ENCODE data around the gene UBE2G1. TPM values are rescaled to one million over a fixed set of nuclear protein-coding genes. Genes with fewer than 3 reads are reported as not detected.
"Not testable (repeated sequence)": the region's sequence is repeated elsewhere in the genome, so short reads cannot be mapped to it uniquely, and the experiment has no call there.

UBE2G1 gene
- total RNA-seq, 1 experiment from 2014 or later = 23.6 TPM

DNA sequence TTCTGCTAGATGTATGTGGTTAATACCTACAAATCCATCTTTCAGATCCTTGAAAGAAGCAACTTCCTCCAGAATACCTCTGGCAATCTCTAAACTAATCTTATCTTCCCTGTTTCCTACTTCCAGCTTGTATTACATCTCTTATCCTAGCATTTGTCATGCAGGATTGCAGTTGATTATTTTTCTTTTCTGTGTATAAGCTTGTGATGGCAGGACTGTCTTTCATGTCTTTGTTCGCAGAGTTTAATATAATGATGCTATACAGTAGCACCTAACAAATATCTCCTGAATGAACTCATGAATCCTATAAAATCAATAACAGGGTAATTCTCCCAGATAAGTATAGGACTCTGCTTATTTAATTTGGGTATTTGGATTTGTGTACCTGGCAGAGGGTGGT is 12.2 kb upstream of the UBE2G1 start:
- in situ Hi-C loops (cut with HindIII; ENCODE audit: low pct_unique_long_range_greater_than_20kb, low sequenced_read_pairs) = no loop called here
- DNase-seq (ENCODE audit: low read depth) = no peak

DNA sequence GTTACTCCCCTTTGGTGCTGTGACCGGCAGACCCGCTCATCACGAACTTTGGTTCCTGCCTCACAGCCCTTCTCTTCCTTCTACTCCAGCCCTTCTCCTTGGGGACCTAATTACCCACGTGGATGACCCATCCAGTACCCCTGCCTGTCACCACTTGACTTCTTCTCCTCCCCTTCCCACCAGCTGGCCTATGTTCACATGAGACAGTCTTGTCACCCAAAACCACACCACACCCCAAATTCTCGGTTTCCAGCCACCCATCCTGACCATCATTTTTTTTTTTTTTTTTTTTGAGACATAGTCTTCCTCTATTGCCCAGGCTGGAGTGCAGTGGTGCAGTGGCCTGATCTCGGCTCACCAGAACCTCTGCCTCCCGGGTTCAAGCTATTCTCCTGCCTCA is 10.8 kb upstream of the UBE2G1 start:
- in situ Hi-C loops (cut with HindIII; ENCODE audit: low pct_unique_long_range_greater_than_20kb, low sequenced_read_pairs); DNase-seq (ENCODE audit: low read depth): not testable (repeated sequence)

DNA sequence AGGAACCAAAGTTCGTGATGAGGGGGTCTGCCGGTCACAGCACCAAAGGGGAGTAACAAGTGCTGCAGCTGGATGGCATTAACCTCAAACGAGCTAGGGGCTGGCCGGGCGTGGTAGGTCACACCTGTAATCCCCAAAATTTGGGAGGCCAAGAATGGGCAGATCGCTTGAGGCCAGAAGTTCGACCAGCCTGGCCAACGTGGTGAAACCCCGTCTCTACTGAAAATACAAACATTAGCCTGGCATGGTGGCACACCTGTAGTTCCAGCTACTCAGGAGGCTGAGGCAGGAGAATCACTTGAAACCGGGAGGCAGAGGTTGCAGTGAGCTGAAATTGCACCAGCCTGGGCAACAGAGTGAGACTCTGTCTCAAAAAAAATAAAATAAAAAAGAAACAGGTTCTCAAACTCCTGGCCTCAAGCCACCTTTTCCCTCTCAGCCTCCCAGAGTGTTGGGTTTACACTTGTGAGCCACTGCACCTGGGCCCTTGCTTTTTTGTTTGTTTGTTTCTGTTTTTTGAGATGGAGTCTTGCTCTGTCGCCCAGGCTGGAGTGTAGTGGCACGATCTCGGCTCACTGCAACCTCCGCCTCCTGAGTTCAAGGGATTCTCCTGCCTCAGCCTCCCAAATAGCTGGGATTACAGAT is 9.4 kb upstream of the UBE2G1 start:
- DNase-seq (ENCODE audit: low read depth); in situ Hi-C loops (cut with HindIII; ENCODE audit: low pct_unique_long_range_greater_than_20kb, low sequenced_read_pairs): not testable (repeated sequence)

DNA sequence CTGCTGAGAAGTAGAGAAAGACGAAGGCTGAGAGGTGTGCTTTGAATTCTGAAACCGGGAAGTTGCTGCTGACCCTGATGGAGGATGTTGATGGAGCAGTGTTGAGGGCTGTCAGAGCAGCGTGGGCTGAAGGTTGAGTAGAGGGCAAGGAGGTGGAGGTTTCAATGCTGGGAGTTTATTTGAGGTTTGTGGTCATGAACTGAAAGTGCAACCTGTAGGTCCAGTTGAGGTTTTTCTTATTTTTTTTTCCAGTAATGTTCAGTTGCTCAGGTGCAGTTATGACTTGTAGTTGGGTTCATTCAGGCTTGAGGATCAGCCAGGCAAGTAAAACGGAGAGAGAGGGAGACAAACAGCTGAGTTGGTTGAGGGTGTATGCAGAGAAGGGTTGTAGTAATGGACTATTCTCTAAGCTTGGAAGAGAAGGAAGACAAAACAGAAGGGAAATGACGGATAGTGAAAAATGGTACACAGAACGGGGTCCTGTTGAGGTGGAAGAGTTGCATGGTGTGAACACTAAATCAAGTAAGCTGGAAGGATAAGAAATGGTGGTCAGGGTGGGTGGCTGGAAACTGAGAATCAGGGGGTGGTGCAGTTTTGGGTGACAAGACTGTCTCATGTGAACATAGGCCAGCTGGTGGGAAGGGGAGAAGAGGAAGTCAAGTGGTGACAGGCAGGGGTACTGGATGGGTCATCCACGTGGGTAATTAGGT is 8.7 kb upstream of the UBE2G1 start:
- in situ Hi-C loops (cut with HindIII; ENCODE audit: low pct_unique_long_range_greater_than_20kb, low sequenced_read_pairs) = no loop called here
- no peak for DNase-seq (ENCODE audit: low read depth)

DNA sequence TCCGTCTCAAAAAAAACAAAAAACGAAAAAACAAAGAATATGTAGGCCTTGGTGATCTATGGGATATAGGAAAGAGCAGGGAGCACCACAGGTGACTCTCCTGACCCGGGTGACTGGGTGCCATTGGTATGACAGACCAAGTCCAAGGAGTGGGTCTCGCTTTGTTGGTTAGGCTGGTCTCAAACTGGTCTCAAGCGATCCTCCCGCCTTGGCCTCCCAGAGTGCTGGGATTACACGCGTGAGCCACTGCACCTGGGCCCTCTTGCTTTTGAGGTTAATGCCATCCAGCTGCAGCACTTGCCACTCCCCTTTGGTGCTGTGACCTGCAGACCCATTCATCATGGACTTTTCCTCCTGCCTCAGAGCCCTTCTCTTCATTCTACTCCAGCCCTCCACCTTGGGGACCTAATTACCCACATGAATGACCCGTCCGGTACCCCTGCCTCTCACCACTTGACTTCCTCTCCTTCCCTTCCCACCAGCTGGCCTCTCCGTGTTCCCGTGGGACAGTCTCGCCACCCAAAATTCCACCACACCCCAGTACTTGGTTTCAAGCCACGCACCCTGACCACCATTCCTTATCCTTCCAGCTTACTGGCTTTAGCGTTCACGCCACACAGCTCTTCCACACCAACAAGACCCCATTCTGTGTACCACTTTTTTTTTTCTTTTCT is 3.2 kb upstream of the UBE2G1 start:
- no peak for DNase-seq (ENCODE audit: low read depth)
- in situ Hi-C loops (cut with HindIII; ENCODE audit: low pct_unique_long_range_greater_than_20kb, low sequenced_read_pairs) = no loop called here

DNA sequence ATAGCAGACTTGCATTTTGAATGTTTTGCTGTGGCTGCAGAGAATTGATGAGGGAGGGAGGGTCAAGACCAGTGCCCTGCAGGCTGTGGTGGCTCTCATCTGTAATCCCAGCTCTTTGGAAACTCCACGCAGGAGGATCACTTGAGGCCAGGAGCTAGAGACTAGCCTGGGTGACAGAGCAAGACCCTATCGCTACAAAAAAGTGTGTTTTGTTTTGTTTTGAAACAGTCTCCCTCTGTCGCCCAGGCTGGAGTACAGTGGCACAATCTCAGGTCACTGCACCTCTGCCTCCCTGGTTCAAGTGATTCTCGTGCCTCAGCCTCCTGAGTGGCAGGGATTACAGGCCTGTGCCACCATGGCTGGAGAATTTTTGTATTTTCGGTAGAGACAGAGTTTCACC is 1.9 kb upstream of the UBE2G1 start:
- in situ Hi-C loops (cut with HindIII; ENCODE audit: low pct_unique_long_range_greater_than_20kb, low sequenced_read_pairs) = no loop called here
- no peak for DNase-seq (ENCODE audit: low read depth)

DNA sequence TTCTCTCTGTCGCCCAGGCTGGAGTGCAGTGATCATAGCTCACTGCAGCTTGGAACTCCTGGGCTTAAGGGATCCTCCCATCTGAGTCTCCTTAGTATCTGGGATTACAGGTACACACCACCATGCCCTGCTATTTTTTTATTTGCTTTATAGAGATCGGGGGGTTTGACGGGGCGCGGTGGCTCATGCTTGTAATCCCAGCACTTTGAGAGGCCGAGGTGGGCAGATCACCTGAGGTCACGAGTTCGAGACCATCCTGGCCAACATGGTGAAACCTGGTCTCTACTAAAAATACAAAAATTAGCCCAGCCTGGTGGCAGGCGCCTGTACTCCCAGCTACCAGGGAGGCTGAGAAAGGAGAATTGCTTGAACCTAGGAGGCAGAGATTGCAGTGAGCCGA is 702 bp upstream of the UBE2G1 start:
- in situ Hi-C loops (cut with HindIII; ENCODE audit: low pct_unique_long_range_greater_than_20kb, low sequenced_read_pairs); DNase-seq (ENCODE audit: low read depth): not testable (repeated sequence)

DNA sequence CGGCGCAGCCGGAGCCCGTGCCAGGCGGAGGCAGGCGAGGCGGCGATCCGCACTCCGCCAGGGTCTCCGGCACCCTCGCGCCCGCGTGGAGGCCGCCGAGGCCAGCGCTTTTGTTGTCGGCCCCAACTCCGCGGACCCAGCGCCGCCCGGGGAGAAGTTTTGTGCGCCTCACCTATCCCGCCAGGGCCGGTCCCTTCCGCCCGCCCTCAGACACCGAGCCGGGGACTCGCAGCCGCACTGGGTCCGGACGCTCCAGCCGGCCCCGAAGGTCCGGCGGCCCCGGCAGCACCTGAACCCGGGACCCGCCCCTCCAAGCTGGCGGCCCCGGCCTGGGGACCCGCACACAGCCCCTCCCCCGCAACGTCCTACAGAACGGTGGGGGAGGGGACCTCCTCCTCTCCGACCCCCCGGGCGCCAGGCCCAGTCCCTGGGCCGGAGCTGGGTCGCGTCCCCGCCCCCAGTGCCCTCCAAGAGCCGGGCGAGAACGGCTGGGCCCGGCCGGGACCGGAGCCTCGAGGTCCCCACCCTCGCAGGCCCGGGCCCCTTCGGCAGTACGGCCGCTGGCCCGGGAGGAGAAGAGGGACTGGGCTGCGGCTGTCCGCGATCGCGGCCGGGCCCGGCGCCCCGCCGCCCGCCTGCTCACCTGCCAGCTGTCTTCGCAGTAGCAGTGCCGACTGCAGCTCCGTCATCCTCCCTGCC is 698 bp downstream of the UBE2G1 start:
- in situ Hi-C loops (cut with HindIII; ENCODE audit: low pct_unique_long_range_greater_than_20kb, low sequenced_read_pairs) = no loop called here

DNA sequence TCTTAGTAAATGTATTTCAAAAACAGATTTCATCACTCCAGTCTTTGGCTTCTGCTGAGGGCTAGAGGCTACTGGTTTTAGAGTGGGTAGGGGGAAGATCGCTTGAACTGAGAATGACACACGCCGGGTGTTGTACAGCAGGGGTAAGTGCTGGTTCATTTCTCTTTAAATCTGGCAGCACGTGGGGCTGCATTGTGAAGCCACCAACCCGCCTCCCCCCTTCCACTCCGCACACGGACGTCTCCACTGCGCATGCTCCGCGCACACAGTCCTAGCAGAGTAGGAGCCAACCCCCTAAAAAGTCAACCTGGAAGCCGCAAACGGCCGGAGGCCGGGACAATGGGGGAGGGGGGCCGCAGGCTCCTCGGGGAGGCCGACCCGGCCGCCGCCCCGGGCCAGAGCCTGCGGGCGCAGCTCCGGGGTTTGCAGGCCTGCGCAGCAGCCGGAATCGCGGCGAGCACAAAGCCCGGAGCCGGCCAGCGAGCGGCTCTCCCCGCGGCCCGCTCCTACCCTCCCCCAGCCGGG is 1.3 kb downstream of the UBE2G1 start:
- peak; percentile 91 for DNase-seq (ENCODE audit: low read depth)
- in situ Hi-C loops (cut with HindIII; ENCODE audit: low pct_unique_long_range_greater_than_20kb, low sequenced_read_pairs) = no loop called here

More for the DNA sequence above, 698 bp downstream of the UBE2G1 start:
- DNase-seq (ENCODE audit: low read depth) = no peak

DNA sequence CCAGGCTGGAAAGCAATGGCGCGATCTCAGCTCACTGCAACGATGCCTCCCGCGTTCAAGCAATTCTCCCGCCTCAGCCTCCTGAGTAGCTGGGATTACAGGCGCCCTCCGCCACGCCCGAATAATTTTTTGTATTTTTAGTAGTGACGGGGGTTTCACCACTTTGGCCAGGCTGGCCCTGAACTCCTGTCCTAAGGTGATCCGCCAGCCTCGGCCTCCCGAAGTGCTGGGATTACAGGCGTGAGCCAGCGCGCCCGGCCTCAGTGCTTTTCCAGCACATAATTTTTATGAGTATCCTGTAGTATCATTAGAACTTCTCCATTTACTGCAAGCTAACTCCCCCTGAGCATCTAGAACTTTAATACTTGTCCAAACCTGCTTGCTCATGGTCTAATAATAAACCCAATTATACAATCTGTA is 1.8 kb downstream of the UBE2G1 start:
- DNase-seq (ENCODE audit: low read depth) = no peak
- in situ Hi-C loops (cut with HindIII; ENCODE audit: low pct_unique_long_range_greater_than_20kb, low sequenced_read_pairs) = no loop called here

DNA sequence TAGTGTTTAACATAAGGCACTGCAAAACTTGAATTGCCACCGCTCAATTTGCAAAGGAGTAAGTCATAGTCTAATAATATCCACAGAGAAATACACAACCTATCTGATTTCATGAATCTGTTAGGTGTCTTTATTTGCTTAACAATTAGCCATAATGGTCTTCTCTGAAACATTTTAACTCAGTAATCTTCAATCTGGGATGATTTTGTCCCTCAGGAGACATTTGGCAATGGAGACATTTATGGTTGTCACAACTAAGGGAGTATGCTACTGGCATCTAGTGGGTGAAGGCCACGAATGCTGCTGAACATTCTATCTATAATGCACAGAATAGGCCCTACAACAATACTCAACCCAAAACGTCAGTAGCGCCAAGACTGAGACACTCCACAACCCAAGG is 4.3 kb downstream of the UBE2G1 start:
- peak; percentile 10 for DNase-seq (ENCODE audit: low read depth)
- in situ Hi-C loops (cut with HindIII; ENCODE audit: low pct_unique_long_range_greater_than_20kb, low sequenced_read_pairs) = no loop called here

DNA sequence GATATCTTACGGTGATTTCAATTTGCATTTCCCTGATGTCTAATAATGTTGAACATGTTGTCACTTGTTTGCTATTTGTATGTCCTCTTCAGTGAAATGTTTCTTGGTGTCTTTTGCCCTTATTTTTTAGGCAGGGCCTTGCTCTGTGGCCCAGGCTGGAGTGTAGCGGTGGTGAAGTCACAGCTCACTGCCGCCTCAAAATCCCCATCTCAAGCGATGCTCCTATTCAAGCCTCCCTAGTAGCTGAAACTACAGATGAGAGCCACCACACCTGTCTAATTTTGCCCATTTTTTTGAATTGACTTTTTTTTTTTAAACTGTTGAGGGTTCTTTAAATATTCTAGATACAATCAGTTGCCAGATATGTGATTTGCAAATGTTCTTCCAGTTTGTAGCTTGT is 8.3 kb downstream of the UBE2G1 start:
- in situ Hi-C loops (cut with HindIII; ENCODE audit: low pct_unique_long_range_greater_than_20kb, low sequenced_read_pairs) = no loop called here
- no peak for DNase-seq (ENCODE audit: low read depth)

DNA sequence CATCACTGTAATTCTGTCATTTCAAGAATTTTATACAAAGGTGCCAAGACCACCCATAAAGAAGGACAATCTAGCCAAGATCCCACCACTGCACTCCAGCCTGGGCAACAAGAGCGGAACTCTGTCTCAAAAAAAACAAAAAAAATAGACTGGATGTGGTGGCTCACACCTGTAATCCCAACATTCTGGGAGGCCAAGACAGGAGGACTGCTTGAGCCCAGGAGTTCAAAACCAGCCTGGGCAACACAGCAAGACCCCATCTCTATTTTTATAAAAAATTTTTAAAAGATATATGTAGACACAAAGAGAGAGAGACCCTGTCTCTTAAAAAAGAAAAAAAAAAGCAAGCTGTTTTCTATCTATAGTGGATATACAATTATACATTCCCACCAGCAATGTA is 8.8 kb downstream of the UBE2G1 start:
- in situ Hi-C loops (cut with HindIII; ENCODE audit: low pct_unique_long_range_greater_than_20kb, low sequenced_read_pairs) = no loop called here
- no peak for DNase-seq (ENCODE audit: low read depth)

DNA sequence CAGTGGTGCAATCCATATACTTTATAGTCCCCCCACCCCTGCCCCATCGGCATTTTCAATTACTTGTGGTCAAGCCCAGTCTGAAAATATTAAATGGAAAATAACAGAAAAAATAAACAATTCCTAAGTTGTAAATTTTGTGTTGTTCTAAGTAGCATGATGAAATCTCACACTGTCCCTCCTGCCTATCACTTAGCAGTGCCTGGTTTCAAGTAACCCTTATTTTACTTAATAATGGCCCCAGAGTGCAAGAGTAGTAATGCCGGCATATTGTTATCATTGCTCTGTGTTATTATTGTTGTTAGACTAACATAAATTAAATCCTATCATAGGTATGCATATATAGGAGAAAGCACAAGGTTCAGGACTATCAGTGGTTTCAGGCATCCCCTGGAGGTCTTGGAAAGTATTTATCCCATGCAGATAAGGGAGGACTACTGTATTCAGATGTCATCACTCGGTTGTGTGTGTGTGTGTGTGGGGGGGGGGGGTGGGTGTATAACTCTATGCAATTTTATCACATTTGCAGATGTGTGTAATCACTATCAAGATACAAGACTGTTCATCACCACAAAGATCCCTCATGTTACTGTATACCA is 9.3 kb downstream of the UBE2G1 start:
- in situ Hi-C loops (cut with HindIII; ENCODE audit: low pct_unique_long_range_greater_than_20kb, low sequenced_read_pairs) = no loop called here
- DNase-seq (ENCODE audit: low read depth) = no peak

DNA sequence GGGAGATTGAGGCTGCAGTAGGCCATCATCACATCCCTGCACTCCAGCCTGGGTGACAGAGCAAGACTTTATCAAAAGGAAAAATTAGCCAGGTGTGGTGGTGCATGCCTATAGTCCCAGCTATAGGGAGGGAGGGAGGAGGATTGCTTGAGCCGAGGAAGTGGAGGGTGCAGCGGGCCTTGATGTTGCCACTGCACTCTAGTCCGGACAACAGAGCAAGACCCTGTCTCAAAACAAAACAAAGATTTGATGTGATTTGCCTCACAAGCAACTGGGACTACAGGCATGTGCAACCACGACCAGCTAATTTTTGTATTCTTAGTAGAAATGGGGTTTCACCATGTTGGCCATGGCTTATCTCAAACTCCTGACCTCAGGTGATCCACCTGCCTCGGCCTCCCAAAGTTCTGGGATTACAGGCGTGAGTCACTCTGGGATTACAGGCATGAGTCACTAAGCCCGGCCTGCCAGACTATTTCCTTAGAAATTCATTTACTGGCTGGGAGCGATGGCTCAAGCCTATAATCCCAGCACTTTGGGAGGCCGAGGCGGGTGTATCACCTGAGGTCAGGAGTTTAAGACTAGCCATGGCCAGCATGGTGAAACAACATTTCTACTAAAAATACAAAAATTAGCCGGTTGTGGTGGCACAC is 11.5 kb downstream of the UBE2G1 start:
- in situ Hi-C loops (cut with HindIII; ENCODE audit: low pct_unique_long_range_greater_than_20kb, low sequenced_read_pairs) = no loop called here
- no peak for DNase-seq (ENCODE audit: low read depth)

DNA sequence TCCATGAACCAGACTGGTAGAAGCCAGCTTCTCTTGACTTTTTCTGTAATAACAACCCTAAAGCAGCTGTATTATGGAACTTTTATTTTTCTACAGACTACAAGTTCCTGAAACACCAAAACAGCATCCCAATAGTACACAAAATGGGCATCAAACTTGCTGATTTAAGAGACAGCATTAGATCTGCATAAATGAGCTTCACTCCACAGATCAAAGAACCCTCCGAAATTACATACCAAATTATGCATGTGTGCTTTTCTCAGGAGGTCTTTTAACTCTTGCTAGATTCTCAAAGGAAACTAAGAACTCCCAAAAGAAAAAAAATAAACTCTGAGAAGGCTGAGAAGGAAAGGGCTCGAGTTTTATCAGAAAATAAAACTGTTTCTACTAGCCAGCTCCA is 12.3 kb downstream of the UBE2G1 start:
- in situ Hi-C loops (cut with HindIII; ENCODE audit: low pct_unique_long_range_greater_than_20kb, low sequenced_read_pairs) = no loop called here
- no peak for DNase-seq (ENCODE audit: low read depth)

DNA sequence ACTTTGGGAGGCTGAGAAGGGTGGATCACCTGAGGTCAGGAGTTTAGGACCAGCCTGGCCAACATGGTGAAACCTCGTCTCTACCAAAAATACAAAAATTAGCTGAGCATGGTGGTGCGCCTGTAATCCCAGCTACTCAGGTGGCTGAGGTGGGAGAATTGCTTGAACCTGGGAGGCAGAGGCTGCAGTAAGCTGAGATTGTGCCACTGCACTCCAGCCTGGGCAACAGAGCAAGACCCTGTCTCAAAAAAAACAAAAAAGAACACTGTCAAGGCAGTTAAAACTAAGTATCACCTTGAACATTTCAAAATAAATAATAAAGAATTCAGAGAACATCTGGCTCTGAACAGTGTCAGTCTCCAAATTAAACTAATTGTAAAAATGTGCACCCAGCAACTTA is 16.3 kb downstream of the UBE2G1 start:
- in situ Hi-C loops (cut with HindIII; ENCODE audit: low pct_unique_long_range_greater_than_20kb, low sequenced_read_pairs); DNase-seq (ENCODE audit: low read depth): not testable (repeated sequence)
